Left renal cortex interstitium (tissue), 4 donors: ENCODE data around the gene NCBP3. TPM values are rescaled to one million over a fixed set of nuclear protein-coding genes. Genes with fewer than 3 reads are reported as not detected.
"Not testable (repeated sequence)": the region's sequence is repeated elsewhere in the genome, so short reads cannot be mapped to it uniquely, and the experiment has no call there.

ENCODE experiments used
- DNase-seq, 4 donors: peaks; one replicate each; pipeline ENCODE4 v3.0.0-alpha.2; 2013; ENCODE audit warnings: low read depth in 4 of 4, low spot score in 2 of 4, missing footprints in 1 of 4
- polyA plus RNA-seq, 4 donors: library from polyadenylated mRNA; unstranded; fragments of 120-200 nt; gene quantifications; one replicate each; pipeline ENCODE4 v1.2.1, GENCODE V29; 2013; ENCODE audit not compliant: insufficient read length in 4 of 4

NCBP3 gene
- polyA plus RNA-seq, 4 donors: 61.1 to 134 (median 88.8) TPM

DNA sequence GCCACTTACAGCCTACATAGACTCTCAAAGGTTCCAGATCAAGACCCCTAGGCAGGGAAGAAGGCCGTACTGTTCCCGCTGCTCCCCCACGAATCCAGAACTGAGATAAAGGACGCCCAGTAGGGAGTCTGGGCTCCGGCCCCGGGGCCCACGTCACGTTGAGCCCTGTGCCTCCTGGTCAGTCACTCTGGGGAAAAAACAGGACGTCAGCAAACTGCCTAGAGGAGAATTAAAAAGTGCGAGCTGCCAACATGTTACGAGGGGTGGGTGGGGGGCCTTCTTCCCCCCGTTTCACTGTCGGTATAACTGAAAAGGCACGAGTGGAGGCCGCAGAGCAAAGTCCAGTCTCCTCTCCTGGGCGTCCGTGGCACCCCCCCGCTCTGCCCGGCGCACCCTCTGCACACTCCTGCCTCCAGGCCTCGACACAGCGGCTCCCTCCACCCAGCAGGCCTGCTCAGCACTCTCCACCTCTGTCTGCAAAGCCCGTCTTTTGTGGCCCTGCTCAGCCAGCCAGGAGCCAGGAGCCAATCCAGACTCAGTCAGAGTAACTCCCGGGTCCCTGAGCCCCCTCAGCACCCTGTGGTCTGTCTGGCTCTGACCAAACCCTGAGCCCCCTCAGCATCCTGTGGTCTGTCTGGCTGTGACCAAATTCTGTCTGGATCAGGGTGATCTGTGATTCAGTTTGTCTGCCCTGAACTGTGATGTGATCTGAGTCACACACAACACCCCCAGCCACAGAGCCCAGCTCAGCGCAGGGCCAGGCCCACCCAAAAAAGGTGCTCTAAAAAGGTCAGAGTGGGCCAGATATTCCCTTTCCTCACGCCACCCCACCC lies 51.3 kb downstream of the NCBP3 start:
- DNase-seq: no peak

DNA sequence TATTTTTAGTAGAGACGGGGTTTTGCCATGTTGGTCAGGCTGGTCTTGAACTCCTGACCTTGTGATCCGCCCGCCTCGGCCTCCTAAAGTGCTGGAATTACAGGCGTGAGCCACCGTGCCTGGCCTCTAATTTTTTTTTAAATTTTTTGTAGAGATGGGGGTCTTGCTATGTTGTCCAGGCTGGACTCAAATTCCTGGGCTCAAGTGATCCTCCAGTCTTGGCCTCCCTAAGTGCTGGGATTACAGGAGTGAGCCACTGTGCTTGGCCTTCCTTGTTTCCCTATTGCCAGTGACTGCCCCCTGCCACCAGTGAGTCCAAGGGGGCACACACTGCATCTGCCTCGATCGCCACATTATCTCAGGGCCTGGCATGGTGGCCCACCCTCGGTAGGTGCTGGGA lies 51.9 kb downstream of the NCBP3 start:
- DNase-seq: not testable (repeated sequence)

DNA sequence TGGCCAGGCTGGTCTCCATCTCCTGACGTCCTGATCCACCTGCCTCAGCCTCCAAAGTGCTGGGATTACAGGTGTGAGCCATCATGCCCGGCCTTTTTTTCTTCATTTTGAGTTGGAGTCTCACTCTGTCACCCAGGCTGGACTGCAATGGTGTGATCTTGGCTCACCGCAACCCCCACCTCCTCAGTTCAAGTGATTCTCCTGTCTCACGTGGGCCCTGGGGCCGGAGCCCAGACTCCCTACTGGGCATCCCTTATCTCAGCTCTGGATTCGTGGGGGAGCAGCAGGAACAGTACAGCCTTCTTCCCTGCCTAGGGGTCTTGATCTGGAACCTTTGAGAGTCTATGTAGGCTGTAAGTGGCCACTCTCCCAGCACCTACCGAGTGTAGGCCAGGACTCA lies 52.8 kb downstream of the NCBP3 start:
- not testable (repeated sequence) for DNase-seq

DNA sequence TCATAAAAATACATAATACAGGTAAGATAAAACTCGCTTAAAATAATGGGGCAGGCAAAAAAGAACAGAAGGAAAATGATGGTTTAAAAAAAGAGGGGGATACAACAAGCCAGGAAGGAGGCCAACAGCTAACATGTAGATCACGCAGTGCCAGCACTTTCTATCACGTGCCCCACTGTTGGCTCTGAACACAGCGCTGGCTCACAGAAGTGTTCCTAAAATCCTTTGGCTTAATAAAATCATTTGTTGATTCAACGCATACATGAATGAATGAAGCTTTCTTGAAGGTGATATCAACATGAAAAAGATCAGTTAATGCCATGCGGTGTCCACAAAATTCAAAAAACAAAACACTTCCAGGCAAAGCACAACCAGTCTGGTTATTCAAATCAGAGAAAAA lies 53.6 kb downstream of the NCBP3 start:
- DNase-seq: no peak

DNA sequence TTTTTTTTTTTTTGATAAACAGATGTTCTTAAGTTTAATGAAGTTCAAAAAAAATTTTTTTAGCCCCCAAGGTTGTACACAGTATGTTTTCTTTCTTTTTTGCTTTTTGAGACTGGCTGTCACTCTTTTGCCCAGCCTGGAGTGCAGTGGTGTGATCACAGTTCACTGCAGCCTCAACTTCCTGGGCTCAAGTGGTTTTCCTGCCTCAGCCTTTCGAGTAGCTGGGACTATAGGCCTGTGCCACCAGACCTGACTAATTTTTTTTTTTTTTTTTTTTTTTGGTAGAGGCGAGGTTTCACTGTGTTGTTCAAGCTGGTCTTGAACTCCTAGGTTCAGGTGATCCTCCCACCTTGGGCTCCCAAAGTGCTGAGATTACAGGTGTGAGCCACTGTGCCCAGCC lies 57.8 kb downstream of the NCBP3 start:
- no peak for DNase-seq

DNA sequence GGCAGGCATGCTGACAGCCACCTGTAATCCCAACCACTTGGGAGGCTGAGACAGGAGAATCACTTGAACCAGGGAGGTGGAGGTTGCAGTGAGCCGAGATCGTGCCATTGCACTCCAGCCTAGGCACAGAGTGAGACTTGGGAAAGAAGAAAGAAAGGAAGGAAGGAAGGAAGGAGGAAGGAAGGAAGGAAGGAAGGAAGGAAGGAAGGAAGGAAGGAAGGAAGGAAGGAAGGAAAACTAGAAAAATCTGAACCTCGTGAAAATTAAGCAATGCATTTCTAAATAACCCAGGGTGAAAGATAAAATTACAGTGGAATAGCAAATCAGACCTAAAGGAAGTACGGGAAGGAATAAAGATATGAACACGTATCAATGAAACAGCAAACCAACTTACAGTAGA lies 60.7 kb downstream of the NCBP3 start:
- not testable (repeated sequence) for DNase-seq

DNA sequence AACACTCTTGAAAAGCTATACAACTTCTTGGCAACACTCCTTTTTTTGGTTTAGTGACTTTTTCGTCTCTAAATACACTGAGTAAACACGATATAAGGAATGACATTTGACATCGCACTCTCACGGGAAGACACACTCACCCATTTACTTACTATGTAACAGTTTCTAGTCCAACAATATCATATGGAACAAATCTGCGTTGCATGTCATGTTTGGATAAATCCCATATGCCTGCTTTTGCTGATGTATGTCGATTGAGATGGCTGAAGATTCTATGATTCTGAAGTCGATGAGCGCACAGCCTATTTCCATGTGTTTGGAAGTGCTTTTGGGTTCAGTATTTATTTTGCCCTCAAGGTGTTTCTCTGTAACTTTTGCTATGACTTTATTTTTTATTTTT lies 63.3 kb downstream of the NCBP3 start:
- no peak for DNase-seq

DNA sequence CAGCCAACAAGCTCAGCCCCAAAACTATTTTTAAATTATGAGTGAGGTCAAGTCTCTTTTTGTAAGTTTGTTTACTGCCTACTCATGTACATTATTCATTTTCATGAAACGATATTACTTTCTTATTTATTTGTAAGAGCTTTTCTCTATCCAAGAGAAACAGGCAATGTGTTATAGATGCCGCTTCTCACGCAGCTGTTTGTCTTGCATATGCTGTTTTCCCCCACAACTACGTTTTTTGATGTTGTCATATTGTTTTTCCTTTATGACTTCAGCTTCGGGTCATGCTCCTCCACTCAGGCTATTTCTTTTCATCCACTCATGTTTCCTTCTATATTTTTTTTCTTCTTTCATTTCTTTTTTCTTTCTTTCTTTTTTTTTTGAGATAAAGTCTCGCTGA lies 65.1 kb downstream of the NCBP3 start:
- no peak for DNase-seq

DNA sequence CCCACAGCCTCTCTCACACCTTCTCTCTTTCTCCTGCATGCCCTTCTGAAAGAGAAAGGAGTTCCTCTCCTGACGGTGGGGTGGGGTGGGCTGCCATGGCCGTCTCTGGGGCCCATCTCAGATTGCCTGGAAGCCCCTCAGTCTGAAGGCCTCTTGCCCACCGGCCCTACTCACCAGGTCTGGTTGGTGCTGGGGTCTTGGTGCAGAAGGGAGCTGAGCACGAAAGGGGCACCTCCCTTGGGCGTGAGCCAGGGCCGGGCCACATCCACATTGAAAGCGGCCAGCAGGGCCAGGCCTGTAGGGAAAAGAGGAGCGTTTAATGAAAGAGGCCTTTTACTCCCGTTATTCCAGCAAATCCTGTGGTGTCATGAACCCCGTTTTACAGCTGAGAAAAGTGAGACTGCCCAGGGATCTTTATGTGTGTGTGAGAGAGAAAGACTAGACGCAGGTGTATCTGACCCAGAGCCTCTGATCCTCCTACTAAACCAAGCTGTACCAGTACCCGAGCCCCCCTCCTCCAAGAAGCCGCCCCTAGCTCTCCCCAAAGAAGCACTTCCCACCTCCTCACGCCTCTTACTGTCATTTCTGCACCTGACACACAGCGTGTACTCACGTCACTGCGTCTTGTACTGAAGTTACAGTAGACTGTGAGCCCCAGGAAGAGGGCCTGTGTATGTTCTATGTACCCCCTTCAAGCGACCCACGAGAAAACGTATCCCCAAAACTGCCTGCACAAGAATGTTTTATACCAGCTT lies 68.5 kb downstream of the NCBP3 start:
- no peak for DNase-seq

DNA sequence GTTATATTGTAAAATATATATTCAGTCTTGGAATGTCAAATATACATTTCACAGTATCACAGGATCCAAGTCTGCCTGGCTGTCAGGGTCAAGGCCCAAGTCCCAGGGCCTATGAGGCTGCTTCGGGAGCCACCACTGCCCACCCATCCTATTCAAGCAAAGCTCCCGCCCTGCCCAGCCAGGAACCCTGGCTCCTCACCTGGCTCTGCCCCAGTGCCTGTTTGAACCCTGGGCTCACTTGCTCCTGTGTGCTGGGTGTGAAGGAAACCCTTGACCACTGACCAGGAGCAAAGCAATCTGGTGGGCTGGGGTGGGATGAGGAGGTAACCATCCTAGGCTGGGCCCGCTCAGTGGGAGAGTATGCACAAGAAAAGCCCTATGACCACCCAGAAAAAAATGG lies 72.1 kb downstream of the NCBP3 start:
- DNase-seq: no peak

DNA sequence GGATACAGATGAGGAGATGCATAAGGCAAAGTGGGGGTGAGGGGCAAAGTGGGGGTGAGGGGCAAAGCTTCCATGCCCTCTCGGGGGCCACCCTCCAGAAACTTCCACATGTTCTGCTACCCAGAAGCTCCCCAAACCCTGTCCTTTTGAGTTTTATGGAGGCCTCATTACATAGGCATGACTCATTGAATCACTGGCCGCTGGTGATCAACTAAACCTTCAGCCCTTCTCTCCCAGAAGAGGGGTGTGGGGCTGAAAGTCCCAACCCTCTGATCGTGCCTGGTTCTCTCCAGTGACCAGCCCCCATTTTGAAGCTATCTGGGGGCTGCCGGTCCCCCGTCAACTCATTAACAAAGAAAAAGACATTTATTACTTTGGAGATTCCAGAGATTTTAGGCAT lies 72.5 kb downstream of the NCBP3 start:
- no peak for DNase-seq

DNA sequence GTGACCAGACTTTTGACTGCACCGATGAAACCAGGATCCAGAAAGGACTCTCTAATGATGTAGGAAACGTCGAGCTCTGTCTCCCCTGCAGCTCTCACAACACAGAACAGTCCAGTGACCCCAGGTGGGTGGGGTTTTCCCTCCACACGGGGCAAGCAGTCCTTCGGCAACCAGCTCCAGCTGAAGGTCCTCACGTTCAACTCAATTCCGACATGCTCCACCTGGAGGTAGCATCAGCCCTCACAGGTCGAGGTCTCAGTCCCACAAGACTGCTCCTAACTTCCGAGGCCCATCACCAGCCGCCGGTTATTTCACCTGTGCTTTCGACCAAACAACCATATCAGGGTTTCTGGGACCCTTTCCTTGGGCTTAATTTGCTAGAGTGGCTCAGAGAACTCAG lies 73.3 kb downstream of the NCBP3 start:
- DNase-seq: no peak

DNA sequence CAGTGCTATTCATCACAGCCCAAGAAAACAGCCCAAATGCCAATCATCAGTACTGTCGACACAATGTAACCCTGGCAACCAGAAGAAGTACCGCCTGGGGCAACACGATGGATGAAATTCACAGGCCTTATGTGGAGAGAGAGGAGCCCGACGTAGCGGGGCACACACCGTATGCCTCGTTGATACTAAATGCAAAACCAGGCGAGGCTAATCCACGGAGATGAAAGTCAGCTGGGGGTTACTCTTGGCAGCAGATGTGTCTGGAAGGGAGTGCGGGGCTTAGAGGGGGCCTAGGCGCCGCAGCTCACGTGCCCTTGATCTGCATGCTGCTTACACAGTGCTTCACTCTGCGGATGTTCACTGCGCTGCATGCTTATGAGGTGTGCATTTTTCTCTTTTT lies 74.9 kb downstream of the NCBP3 start:
- no peak for DNase-seq

DNA sequence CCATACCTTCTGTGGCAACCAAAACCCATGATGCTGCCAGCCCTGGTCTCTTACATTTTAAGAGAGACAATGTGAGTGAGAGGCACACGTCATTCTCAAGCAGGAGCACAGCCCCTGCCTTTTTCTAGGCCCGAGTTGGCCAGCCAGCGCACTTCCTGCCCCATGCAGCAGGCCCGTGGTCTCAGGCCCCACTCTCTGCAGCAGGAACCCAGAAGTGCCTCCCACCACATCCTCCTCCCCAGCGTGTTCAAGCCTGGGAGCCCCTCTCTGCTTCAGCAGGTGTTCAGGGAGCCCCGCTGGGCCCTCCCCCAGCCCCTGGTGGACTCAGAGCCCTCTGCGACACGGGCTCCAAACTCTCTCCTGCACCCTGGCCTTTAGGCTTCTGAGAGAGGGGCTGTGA lies 75.6 kb downstream of the NCBP3 start:
- DNase-seq: no peak

DNA sequence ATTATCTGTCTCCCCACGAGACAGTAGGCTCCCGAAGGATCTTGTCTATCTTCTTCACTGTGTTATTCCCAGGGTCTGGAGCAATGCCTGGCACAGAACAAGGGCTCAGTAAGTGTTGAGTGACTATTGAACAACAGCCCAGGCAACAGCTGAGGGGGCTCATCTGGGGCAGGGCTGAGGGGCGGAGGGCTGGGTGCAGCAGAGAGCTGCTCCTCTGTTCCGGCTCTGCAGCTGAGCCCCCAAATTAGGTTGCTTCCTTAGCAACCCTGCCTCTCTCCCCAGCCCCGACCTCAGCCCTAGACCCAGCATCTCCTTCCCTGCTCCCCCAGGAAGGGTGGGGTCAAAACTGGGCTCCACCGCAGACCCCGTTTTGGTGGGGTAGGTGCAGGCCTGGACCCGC lies 77.3 kb downstream of the NCBP3 start:
- no peak for DNase-seq

DNA sequence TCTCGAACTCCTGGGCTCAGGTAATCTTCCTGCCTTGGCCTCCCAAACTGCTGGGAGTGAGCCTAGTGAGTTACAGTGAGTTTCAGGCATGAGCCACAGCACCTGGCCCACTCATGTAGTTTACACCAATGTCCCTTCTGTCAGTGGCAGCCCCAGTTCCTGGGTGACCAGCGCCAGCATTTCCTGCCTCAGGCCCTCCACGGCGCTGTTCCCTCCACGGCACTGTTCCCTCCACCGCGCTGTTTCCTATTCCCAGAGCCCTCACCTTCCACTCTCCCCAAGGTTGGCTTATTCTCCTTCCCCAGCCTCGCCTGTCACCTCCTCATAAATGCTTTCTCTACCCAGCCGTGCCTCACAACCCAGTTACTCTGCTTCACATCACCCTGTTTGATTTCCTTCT lies 77.7 kb downstream of the NCBP3 start:
- no peak for DNase-seq

DNA sequence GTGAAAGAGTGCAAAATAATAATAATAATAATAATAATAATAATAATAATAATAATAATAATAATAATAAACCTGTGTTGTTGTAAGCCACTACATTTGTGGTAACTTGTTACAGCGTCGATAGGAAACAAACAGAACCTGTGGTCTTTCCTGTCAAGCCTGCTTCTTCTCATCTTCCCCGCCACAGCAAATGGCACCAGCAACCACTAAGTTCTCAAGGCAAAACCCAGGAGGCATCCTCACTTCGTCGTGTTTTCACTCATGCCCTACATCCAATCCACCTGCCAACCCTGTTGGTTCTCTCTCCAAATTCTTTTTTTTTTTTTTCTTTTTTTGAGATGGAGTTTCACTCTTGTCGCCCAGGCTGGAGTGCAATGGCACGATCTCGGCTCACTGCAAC lies 79.3 kb downstream of the NCBP3 start:
- no peak for DNase-seq

DNA sequence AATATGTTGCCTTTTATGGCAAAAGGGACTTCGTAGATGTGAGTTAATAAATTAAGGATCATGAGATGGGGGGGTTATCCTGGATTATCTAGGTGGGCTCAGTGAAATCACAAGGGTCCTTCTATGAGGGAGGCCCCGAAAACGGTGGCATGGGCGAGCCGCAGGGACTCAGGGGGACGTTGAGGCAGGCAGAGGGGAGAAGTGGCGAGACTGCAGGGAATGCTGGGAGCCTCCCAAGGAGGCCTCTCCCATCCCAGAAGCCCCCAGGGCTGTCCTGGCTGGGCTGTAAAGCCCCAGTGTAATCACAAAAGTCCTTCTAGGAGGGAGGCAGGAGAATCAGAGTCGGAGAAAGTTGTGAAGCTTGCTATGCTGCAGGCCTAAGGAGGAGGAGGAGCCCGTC lies 80.1 kb downstream of the NCBP3 start:
- no peak for DNase-seq

DNA sequence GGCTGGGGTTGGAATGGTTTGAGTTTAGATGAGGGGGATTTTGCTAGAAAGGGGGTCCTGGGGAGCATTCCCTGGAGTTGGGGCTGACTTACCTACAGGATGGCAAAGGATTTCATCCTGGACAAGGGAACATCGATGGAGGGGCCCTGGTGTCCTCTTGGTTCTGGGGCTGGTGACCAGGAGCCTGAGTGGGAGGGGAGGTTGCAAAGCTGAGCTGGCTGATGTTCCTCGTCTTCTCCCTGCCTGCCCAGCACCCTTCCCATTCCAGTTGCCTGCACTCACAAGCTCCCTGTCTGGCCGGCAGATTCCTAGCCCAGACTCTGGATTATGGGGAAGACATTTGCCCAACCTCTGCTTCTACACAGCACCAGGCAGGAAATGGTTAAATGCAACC lies 82.3 kb downstream of the NCBP3 start:
- DNase-seq: no peak

DNA sequence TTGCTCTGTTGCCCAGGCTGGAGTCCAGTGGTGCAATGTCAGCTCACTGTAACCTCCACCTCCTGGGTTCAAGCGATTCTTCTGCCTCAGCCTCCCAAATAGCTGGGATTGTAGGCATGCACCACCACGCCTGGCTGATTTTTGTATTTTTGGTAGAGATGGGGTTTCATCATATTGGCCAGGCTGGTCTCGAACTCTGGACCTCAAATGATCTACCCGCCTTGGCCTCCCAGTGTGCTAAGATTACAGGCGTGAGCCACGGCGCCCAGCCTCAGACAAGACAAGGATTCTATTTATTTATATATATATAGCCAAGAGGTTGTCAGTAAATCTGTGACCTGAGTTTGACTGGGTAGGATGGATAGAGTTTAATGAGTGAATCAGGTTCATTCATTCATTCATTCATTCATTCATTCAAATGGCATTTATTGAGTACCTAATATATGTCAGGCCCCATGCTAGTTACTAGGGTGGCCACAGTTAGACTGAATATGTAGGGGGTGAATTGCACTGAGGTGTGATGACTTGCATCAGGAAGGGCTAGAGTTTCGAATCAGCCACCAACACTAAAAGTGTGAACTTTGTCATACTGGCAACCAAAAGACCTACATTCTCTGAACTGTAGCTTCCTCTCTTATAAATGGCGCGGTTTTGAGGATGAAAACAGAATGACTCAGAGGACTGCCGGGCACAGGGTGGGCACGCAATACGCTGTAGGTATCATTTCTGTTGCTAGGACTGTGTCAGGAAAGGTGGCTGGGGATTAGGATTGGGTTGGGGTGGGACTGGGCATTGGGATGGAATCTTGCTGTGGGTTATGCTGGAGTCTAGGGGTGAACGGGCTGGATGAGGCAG lies 82.9 kb downstream of the NCBP3 start:
- no peak for DNase-seq

DNA sequence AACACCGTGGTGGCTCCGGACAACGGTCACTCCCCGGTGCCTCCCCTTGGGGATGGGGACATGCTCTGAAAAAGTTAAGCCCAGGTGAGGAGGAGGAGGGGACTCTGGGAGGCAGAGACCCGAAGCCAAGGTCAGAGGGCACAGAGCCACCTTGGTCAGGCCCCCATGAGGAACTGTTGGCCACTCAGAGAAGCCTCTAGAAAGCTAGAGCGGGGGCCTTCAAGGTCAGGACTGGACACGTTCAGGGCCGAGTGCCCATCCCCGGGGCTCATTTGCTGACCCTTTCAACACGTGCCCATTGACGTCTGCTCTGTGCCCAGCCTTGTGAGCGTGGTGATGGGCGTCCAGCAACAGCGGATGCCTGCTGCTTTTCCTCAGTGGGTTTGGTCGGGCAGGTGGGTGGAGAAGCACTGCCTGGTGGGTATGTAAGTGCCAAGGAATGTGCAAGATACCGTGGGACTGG lies 84.1 kb downstream of the NCBP3 start:
- DNase-seq: no peak
